ENCODE measurements around the gene GUCY1A2.
"Not testable (repeated sequence)": the region's sequence is repeated elsewhere in the genome, so short reads cannot be mapped to it uniquely, and the experiment has no call there.

The GUCY1A2 gene, protein sequence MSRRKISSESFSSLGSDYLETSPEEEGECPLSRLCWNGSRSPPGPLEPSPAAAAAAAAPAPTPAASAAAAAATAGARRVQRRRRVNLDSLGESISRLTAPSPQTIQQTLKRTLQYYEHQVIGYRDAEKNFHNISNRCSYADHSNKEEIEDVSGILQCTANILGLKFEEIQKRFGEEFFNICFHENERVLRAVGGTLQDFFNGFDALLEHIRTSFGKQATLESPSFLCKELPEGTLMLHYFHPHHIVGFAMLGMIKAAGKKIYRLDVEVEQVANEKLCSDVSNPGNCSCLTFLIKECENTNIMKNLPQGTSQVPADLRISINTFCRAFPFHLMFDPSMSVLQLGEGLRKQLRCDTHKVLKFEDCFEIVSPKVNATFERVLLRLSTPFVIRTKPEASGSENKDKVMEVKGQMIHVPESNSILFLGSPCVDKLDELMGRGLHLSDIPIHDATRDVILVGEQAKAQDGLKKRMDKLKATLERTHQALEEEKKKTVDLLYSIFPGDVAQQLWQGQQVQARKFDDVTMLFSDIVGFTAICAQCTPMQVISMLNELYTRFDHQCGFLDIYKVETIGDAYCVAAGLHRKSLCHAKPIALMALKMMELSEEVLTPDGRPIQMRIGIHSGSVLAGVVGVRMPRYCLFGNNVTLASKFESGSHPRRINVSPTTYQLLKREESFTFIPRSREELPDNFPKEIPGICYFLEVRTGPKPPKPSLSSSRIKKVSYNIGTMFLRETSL

DNA sequence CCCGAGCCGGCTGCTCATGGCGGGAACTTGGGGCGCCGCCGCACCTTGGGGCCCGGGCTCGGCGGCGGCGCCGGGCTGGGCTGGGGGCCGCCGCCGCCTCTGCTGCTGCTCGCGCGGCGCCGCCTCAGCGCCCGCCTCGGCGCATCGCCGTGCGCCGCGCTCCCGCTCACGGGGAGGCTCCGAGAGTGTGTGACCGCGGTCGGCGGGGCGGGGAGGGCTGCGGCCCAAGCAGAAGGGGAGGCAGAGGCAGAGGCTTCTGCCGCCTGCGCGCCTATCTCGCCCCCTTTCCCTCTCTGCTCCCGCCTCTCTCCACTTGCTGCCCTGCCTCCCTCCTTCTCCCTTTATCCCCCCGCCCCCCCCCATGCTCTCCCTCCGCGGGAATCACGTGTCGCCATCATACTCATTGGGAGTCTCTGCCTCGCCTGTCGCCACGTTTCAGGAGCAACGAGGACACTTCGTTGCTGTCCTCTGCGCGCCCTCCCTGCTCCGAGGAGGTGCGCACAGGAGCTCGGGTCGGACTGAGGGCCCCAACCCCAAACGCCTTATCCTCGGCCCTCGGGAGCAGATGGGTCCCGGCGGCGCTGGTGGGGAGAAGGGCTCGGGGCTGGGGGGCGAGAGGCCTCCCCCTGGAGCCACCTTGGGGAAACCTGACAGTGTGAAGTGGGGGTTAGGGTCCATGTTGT lies at the start of gene GUCY1A2:
TSS of gene GUCY1A2 (minus strand) at position 258 of the 683 bp plus-strand sequence. CDS start 421 bp downstream, outside the sequence.
- peak in 43 of 51 donors; percentile 6 to 80 (median 45) for DNase-seq

DNA sequence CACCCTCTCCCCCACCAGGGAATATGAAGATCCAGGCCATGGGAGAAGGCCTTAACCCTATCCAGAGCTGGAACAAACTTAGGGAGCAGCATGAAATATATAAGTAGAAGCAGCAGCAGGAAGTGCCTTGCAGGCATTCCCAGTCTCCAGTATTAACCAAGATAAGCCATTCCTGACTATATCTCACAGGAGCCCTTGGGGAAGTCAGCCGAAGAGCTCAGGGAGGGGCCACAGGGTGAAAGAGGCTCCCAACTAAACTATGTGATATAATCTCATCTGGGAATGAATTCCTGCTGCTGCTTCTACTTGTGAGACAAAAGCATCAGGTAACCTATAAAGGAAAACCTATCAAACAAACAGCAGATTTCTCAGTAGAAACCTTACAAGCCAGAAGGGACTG lies 36.1 kb upstream of the GUCY1A2 start:
- no peak for DNase-seq

DNA sequence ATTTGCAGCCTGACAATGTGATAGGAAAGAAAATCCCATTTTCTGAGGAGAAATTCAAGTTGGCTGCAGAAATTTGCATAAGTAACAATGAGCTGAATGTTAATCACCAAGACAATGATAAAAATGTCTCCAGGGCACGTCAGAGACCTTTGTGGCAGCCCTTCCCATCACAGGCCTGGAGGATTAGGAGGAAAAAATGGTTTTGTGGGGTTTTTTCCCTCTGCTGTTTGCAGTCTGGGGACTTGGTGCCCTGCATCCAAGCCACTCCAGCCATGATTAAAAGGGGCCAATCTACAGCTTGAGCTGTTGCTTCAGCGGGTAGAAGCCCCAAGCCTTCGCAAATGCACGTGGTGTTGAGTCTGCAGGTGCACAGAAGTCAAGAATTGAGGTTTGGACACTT lies 33.1 kb upstream of the GUCY1A2 start:
- not testable (repeated sequence) for DNase-seq

DNA sequence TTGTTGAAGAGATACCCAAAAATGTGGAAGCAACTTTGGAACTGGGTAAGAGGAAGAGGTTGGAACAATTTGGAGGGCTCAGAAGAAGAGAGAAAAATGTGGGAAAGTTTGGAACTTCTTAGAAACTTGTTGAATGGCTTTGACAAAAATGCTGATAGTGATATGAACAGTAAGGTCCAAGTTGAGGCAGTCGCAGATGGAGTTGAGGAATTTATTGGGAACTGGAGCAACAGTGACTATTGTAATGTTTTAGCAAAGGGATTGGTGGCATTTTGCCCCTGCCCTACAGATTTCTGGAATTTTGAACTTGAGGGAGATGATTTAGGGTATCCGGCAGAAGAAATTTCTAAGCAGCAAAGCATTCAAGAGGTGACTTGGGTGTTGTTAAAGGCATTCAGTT lies 32.6 kb upstream of the GUCY1A2 start:
- DNase-seq: not testable (repeated sequence)

DNA sequence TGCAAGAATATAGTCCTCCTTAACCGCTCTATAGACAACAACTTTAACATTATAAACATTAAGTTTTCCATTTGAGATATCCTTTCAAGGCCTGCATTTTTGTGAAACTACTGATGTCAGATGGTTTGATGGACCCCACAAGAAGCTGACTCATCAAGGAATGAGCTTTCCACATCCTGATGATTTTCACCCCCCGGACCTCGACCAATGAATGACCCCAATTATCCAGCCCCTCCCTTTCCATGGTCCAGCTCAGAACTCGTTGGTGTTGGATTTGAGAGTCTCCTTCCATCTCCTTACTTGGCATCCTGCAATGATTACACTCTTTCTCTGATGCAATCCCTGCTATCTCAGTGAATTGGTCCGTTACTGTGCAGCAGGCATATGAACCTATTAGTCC lies 31.8 kb upstream of the GUCY1A2 start:
- DNase-seq: no peak

DNA sequence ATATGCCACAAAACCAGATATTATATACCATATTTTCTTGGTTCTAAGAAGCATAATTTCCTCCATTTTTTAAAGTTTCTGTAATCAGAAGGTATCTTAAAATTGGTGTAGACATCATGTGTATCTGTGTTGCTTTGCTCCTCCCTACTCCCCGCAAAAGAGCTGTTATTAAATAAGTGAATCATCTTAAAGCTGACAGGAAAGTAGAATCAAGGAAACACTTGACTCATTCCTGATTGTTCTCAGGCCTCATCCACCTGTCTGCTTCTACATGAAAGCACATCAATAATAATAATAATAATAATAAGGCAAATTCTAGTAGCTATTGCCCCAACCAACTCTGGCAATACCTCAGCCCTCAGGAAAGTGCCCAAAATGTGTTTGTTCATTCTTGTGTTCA lies 26.2 kb upstream of the GUCY1A2 start:
- DNase-seq: no peak

DNA sequence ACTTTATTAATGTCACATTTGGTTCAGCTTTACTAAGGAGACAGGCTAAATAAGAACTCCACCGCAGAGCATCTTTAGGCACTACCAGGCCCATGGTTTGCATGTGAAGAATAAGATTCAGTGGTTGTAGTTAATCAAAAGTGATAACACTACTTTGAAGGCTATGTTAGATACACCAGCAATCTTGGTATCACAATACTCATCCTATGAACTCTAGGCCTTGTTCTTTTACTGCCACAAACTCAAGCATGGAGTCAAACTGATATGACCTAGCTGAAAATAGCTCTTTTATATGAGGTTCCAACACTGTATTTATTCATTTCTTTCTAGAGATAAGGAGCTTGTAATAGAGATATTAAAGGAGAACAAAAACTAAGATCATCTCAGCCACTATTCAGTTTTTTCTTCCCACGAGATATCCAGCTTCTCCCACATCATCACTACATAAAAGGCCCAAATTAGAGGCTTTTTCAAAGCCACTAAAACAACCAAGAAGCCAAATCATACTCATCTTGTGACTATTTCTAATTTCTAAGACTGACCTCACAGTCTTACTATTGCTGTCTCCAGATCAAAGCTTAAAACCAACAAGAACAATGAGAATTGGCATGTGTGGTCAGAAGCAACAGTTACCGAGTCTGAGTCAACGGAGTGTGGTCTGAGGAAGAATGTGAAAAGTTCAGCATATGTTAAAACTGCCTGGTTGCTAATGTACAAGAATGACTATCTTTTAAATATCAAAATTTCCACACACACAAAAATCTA lies 25.1 kb upstream of the GUCY1A2 start:
- DNase-seq: peak in 1 of 51 donors; percentile 12

DNA sequence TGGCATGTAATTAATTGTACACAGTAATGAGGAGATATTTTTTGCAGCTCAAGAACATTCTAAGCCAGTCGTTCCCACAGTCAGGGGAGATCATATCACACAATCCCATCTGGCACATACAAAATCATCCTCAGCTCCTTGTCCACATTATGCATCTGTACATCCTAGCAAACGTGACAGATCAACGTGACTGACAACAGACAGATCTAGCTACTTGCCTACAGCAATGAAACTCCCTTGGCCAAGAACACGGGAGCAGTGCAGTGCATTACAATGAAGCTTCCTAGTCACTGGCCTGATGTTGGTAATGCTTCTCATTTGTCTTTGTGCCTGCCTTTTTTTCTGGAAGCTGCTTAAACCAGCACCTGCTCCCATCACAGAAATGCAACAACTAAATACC lies 24.5 kb upstream of the GUCY1A2 start:
- no peak for DNase-seq

DNA sequence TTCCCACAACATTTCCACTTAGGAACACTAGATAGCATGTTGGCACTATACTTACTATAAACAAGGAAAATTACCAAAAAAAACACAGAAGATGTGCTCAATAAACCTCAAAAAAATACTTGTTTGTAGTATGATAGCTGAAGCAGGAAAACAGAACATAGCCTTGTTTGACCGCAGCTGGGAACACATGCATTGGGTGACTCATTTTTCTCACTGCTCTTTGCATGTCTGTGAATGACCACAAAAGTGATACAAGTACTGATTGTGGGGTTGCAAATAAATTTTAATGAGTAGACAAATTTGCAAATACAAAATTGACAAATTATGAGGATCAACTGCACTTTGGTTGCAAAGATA lies 22.8 kb upstream of the GUCY1A2 start:
- peak in 7 of 51 donors; percentile 2 to 53 (median 10) for DNase-seq

DNA sequence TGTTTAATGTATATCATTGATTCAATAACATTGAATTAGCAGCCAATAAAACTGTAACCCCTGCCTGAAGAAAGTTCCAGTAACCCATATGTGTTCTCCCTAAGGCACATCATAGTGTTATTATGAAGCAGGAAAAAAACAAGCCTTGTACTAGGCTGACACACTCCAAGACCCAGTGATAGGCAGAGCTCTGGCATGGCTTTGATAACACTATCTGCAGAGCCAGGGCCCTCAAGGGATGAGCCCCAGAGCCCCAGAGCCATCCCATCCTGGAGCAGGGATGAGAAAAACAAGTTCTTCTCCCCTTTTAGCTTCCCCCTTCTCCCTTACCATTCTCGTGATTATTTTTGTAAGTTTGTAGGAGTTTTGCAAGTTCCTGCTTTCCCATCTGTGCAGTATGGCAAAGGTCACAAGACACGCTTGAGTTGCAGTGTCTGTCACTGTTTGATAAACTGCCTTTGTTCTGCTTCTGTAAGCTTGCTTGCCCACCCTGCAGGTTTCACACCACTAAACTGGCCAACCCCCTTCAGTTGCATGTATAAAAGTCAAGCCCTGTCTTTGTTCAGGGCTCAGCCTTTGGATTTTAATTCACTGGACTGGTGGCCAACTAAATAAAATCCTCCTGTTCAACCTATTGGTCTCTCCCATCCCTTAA lies 22.3 kb upstream of the GUCY1A2 start:
- peak in 2 of 51 donors; percentile 19 to 53 for DNase-seq

DNA sequence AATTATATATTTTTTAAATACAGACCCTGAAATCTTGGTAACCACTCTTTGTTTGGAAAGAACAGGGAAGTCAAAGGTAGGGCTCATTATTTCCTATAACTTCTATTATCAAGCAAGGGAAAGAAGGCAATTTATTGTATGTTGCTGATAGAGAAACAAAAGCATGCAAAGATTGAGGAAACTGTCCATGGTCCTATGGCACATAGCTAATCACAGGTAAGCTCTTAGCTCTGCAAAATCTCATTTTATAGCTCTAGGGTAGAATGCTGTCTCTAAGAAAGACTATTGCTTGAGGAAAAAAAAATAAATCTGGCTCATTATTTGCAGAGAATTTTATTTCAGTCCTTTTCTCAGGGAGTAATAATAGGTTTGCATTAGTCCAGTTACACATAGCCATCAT lies 7.4 kb upstream of the GUCY1A2 start:
- no peak for DNase-seq

DNA sequence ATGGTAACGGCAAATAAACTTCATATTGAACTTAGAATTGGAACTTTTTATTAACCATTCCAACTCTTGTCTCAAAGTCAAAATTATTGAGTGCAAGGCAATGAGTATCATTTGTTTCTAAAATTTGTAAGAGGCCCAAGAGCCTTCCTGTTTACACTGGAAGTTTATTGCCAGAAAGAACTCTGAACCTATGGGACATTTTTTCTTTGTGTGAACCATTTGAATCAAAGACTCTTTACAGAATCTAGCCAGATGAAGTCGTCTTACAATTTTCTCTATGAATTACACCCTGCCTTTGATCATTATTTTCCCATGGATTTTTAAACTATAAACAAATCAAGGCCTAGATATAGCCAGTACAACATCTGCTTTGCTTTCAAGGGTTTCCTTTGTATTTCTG lies 2.3 kb upstream of the GUCY1A2 start:
- DNase-seq: no peak

DNA sequence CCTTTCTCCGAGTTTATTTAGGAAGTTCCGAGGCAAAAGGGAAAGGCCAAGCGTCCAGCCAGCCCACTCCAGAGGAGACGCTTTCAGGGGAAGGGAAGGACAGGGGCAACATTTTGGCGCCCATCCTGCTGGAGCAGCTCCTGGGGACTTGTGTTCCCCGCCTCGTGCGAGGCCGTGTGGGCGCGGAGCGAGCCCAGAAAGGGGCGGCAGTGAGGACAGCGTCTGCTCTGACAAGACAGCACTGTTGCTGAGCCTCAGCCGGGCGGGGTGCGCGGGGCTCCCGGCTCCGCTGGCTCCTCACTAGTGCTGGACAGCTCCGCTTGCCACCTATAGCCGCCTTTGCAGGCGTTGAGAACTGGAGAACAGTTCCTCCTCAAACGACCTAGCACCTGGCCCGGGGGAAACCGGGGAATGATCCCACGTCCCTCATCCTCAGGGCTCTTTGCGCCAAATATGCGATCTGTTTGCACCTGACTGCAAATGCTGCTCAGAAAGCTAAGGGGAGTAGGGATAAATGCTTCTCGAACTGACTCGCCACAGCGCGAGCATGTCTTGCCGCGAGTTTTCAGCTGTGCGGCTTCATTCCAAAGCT lies 722 bp upstream of the GUCY1A2 start:
- peak in 47 of 51 donors; percentile 3 to 77 (median 50) for DNase-seq

DNA sequence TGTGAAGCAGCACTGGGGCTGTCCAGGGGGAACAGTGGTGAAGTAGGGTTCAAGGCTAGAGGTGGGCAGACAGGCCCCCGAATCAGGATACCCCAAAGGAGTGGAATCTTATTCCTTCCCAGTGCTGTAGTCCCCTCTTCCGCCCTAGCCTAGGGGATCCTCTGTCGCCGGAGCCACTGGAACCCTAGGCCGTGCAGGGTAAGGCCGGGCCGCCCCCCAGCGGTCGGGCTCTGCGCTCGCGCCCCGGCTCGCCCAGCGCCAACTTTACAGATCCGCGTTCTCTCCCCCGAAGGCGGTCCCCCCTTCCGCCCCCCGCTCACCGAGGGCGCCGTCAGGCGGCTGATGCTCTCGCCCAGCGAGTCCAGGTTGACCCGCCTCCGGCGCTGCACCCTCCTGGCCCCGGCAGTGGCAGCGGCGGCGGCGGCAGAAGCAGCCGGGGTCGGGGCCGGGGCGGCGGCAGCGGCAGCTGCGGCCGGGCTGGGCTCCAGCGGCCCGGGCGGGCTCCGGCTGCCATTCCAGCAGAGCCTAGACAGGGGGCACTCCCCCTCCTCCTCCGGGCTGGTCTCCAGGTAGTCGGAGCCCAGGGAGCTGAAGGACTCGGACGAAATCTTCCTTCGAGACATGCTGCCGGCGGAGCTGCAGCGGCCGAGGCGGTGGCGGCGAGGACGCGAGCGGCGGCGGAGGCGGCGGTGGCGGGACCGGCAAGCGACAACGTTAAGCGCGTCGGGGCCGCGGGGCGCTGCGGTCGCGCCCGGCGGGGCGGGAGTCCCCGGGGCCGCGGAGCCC lies 650 bp downstream of the GUCY1A2 start:
- peak in 48 of 51 donors; percentile 2 to 84 (median 56) for DNase-seq

DNA sequence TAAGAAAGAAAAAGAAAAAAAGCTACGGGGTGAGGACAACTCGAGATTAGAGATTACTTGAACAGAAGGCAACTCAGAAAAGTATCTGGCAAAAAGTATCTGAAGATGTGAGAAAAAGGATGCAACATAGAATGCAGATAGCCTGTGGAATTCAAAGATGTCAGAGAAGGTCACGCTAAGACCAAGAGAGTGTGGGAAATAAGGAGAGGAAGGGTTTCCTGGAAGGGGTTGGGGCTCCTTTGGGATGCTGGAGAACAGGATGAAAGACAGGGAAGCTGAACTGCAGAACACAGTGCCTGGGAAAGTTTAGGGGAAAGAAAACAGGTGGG lies 1.2 kb downstream of the GUCY1A2 start:
- peak in 1 of 51 donors; percentile 67 for DNase-seq

DNA sequence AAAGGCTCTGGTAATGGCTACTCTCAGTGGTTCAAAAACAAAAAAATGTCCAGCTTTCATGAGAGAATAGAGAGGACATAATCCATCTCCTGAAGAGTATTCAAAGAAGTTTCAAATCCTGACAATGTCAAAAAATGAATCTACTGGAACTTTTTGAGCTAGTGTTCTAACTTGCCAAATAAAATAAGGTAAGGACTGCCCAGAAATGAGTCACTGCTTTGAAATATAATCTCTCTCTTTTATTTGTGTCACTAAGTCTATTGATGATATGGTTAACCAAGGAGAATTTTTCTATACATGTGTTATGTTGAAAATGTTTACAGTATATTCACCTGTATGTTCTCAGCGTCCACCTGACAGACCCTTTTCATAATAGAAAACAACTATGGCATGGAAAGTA lies 3.4 kb downstream of the GUCY1A2 start:
- no peak for DNase-seq

DNA sequence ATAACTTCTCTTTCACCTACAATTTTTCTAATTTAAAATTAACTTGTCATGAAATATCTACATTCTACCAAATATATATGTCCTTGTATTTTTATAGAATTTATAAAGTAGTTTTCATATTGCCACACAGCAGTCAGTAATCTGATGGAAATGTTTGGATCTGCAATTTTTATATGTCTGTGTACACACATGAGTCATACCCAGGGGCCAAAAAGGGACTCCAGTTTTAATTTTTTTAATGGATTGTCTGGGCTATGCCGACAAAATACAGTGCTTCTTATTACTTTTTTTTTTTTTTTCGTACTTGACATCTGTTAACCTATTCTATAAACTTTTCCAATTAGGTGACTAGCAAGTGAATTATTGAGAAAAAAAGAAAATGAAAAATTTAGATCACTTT lies 6.3 kb downstream of the GUCY1A2 start:
- no peak for DNase-seq

DNA sequence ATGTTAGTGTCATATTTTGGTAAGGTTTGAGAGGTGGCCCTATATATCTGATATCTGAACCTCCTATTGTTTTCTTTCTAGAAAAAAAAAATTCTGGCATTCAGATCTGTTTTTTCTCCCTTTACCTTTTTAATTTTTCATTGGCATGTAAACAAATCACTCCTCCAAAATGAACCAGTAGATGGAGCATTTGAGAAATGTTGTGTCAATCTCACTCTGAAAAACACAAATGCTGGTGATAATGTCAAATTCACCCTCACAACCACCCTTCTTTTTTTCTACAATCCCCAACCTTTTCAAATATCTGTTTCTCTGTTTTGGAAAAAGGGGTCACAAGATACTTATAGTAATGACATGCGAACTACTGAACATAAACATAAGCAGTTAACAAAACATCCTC lies 9.1 kb downstream of the GUCY1A2 start:
- no peak for DNase-seq

DNA sequence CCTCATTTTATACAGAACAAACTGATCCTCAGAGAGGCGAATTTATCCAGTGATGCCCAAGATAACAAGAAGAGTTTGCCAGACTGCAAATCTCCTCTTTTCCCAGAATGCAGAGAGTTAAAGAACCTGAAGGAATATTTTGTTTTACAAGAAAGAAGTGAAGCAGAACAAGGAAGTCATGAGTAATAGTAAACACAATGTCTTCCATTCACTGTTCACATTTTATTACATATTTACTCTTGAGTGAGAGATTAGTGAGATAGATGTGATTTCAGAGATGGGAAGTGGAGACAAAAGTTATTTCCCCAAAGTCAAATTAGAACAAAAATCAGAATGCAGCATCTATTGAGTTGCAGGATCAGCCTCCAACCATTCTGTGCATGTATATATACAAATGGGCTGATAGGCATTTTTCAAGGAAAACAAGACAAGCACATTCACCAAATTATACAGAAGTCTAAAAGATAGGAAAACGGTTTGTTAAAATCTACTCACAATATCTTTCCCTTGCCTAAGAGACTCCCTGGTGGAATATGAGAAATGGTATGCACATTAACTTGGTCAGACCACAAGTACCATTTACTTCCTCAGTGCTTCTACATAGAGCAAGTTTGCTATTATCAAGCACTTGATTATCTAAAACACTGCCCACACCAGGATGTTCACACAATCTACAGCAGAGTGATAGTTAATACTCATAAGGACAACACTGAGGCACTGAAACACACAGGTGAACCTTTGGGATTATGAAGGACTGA lies 12.0 kb downstream of the GUCY1A2 start:
- DNase-seq: no peak
